SK-N-SH treated with all-trans-retinoic acid at 6 μM for 48 hours (cell line): Measurements from ENCODE around the gene SLC16A1.

ENCODE experiments used
- CREB5 ChIP-seq: fragments of 250-450 bp; sonication (Bioruptor Pico); IDR thresholded peaks from 2 replicates; pipeline ENCODE4 v1.5.1; 2020; ENCODE audit warnings: low read depth, mild to moderate bottlenecking, moderate library complexity
- CSRNP3 ChIP-seq: fragments of 250-450 bp; sonication (Bioruptor Pico); IDR thresholded peaks from 2 replicates; pipeline ENCODE4 v1.5.1; 2021; ENCODE audit warnings: mild to moderate bottlenecking, moderate library complexity
- OSR1 ChIP-seq: fragments of 250-450 bp; sonication (Bioruptor Pico); IDR thresholded peaks from 2 replicates; pipeline ENCODE4 v1.8.0; 2022; ENCODE audit warnings: moderate library complexity, mild to moderate bottlenecking, inconsistent platforms
- PATZ1 ChIP-seq: fragments of 250-450 bp; sonication (Bioruptor Pico); IDR thresholded peaks from 2 replicates; pipeline ENCODE4 v1.8.0; 2020; ENCODE audit warnings: mild to moderate bottlenecking, moderate library complexity, borderline replicate concordance
- PPARA ChIP-seq: fragments of 250-450 bp; sonication (Bioruptor Pico); IDR thresholded peaks from 2 replicates; pipeline ENCODE4 v1.5.0; 2020; ENCODE audit warnings: mild to moderate bottlenecking, borderline replicate concordance
- RARB ChIP-seq: fragments of 250-450 bp; sonication (Bioruptor Pico); IDR thresholded peaks from 2 replicates; pipeline ENCODE4 v1.8.0; 2021; ENCODE audit warnings: mild to moderate bottlenecking, moderate library complexity
- SNAI2 ChIP-seq: fragments of 250-450 bp; sonication (Bioruptor Pico); IDR thresholded peaks from 2 replicates; pipeline ENCODE4 v1.5.0; 2020; ENCODE audit warnings: mild to moderate bottlenecking, moderate library complexity
- TSHZ2 ChIP-seq: fragments of 250-450 bp; sonication (Bioruptor Pico); IDR thresholded peaks from 2 replicates; pipeline ENCODE4 v1.5.0; 2020; ENCODE audit warnings: mild to moderate bottlenecking, moderate library complexity
- ZFP3 ChIP-seq: fragments of 250-450 bp; sonication (Bioruptor Pico); IDR thresholded peaks from 2 replicates; pipeline ENCODE4 v1.5.0; 2020; ENCODE audit warnings: mild to moderate bottlenecking, moderate library complexity
- ZFP30 ChIP-seq: fragments of 450-650 bp; formaldehyde crosslinking; IDR thresholded peaks from 2 replicates; pipeline ENCODE4 v1.5.0; 2022; ENCODE audit warnings: mild to moderate bottlenecking, moderate library complexity
- ZNF565 ChIP-seq: fragments of 450-650 bp; formaldehyde crosslinking; conservative IDR thresholded peaks from 2 replicates; pipeline ENCODE4 v1.5.0; 2020; ENCODE audit warnings: low read depth, mild to moderate bottlenecking, moderate library complexity
- ZNF70 ChIP-seq: fragments of 450-650 bp; formaldehyde crosslinking; IDR thresholded peaks from 2 replicates; pipeline ENCODE4 v1.5.0; 2020; ENCODE audit warnings: mild to moderate bottlenecking, moderate library complexity

- no peak for TF ChIP-seq ZFP3 (CRISPR knock-in tag)
- TF ChIP-seq PATZ1 (CRISPR knock-in tag) = no peak
- no peak for TF ChIP-seq TSHZ2 (CRISPR knock-in tag)
- TF ChIP-seq CREB5 (CRISPR knock-in tag) = no peak
- no peak for TF ChIP-seq PPARA (CRISPR knock-in tag)
- no peak for TF ChIP-seq SNAI2 (CRISPR knock-in tag)
- no peak for TF ChIP-seq ZNF565
- no peak for TF ChIP-seq CSRNP3 (CRISPR knock-in tag)
- TF ChIP-seq RARB = no peak
- TF ChIP-seq ZNF70 (CRISPR knock-in tag) = no peak
- TF ChIP-seq OSR1 (CRISPR knock-in tag) = no peak
- TF ChIP-seq ZFP30 = no peak
These were observed 39.9 kb upstream of the SLC16A1 start for GRCh38 chr1:112995890-112996289.
